ENCODE measurements around the gene S100A16.

Gene S100A16

GRCh38 chr1:153560241-153560640 lies 52.7 kb downstream of the S100A16 start:
- DNase-seq = no peak

- DNase-seq = no peak
These were observed 55.1 kb downstream of the S100A16 start for GRCh38 chr1:153557877-153558276.

All from NCI-H1930 (cell line).